ENCODE results near the gene ERN2.

ERN2 gene

DNA sequence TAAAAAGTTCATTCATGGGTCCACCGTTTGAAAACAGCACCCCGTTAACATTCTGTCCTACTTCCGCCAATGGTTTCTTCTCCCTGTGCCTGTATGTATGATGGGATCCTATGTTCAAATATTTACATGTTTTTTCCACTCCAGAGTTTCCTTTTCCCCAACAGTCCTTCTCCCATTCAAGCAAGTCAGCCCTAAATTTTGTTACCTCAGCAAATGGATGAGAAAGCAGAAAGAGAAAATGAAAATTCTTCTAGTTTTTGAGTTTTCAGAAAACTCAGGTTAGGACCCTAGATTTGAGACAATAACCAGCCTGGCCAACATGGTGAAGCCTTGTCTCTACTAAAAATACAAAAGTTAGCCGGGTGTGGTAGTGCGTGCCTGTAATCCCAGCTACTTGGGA lies 3.5 kb upstream of the ERN2 start:
- DNase-seq = no peak

DNA sequence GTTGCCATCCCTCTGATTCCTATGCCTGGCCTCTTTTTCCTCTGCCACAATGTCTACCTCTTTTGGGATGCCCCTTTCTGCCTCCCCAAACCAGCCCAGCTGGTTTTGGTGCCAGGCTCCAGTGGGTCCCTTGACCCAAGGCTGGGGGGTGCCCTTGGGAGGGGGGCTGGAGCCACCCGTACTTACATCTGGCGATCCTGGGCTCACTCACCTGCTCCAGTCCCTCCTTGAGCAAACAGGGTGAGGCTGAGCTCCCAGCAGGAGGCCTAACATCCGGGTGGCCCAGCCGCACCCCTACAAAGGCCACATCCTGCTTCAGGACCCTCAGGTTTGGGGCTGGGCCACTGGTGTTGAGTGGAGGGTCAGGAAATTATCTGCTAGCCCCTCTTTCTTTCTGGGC lies 1.2 kb downstream of the ERN2 start:
- no peak for DNase-seq

GRCh38 chr16:23710504-23710903 lies 2.5 kb downstream of the ERN2 start:
- no peak for DNase-seq

- DNase-seq = no peak
These were observed 3.0 kb downstream of the ERN2 start for GRCh38 chr16:23710008-23710407.

DNA sequence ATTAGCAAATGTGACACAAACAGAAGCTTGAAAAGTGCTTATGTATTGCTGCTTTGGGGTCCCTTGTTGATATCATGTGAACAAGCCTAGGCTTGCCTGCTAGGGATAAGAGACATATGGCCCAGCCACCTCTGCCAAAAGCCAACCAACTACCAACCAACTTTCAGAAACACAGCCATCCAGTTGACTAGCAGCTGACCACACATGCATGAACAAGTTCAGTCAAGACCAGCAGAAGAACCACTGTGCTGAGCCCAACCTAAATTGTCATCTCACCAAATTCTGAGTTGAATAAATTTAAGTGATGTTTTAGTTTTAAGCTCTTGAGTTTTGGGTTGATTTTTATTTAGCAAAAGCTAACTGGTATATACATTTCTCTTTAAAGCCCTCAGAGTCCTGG lies 3.5 kb downstream of the ERN2 start:
- DNase-seq = no peak

DNA sequence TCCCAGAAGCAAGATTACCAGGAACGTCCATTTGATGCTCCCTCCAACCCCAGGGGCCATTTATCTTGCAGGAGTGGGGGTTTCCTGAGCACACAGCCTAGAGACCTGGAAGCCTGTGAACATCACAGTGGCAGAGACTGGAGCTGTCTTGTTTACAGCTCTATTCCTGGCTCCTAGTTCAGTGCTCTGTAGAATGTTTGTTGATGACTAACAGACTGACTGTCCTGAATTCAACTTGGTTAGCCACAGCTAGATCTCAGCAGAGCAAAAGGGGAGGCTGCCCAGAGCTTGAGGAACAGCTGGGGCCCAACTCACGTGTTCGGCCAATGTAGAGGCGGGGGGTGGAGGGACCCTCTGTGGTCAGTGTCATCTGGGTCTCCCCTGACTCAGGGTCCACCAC lies 6.6 kb downstream of the ERN2 start:
- DNase-seq = no peak

DNA sequence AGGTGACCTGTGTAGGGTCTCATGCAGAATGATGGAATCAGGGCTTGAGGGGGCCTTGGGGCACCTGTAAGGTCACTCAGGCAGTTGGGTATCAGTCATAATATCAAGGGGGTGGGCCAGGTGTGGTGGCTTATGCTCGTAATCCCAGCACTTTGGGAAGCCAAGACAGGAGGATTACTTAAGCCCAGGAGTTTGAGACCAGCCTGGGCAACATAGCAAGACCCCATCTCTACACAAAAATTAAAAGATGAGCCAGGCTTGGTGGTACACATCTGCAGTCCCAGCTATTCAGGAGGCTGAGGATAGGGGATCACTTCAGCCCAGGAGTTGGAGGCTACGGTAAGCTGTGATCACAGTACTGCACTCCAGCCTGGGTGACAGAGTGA lies 7.5 kb downstream of the ERN2 start:
- no peak for DNase-seq

DNA sequence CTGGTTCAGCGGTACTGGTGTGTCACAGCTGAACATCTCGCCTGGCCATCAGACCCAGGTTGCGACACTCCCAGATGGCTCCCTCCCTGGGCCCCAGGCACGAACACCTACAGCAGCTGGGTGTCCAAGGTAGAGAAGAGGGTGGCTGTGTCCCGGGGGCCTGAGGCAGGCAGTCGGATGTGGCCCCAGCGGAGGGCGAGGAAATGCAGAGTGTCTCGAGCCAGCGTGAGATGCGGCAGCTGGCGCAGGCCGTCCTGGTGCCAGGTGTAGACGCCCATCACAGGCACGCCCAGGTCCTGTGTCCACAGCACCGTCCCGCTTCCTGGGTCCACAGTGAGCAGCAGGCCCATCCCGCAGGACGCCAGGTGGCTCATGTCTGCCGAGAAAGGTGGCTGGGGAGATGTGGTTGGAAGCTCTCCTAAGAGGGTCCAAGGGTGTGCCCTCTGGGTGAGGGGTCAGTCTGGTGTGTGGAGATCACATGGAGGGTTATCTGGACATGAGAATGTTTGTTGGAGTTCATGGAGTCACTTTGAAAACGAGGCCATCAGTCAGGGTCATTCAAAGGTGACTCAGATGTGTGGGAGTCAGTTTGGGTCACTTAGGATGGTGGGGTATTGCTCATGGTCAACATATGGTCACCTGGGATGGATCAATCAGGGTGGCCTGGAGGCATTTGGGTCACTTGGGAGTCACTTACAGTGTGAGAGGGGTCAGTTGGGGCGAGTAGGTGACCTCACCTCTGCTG lies 8.1 kb downstream of the ERN2 start:
- no peak for DNase-seq

- DNase-seq = no peak
These were observed 10.1 kb downstream of the ERN2 start for GRCh38 chr16:23702951-23703350.

DNA sequence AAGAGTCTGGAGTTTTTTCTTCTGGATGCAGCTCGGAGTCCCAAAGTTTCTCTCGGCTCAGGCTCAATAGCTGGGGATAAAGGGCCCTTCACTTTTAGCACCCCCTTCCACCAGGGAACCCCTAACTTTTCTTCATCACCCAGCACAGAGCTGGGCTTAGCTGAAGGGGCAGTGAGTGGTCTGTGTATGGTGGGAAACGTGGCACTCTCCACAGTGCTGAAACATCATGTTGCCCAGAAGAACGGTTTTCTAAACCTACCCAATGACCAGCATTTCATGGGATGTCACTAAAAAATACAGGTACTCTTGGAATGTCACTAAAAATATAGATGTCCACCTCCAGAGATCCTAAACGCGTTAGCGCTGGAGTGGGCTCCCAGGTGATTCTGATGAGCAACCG lies 12.0 kb downstream of the ERN2 start:
- DNase-seq = no peak

DNA sequence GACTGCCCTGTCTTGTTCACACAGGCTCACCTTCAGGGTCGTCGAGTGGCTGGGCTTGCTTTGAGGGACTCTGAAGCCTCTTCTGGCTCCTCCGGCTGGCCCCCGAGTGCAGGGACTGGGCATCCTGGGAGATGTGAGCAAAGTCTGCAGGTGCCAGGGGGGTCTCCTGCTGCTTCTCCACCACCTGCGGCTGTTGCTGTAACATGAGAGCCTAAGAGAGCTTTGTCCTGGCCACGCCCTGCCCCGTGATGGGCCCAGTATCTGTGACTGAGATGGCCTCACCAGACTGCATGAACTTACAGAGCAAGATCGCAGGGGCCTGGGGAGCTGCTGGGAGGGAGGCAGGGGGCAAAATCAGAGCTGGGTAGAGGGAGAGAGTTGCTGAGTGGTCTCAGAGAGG lies 12.5 kb downstream of the ERN2 start:
- peak; percentile 5 for DNase-seq

GRCh38 chr16:23700093-23700492 lies 12.9 kb downstream of the ERN2 start:
- DNase-seq = no peak

DNA sequence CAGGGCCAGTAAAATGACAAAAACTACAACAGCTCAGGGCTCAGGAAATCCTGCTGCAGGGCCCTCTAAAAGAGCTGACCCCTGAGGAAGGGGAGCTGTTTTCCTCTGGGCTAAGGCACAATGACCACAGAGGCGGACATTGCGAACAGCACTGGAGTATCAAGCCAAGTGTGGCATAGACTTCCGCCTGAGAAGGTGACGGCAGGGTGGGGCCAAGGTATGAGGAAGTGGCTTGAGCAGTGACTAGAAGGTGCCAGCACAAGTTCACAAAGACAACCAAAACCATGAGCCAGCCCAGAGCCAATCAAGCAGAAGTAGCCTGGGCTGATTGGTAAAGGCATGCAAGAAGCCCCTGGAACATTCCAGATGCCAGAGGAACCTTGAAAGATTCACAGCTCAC lies 13.9 kb downstream of the ERN2 start:
- no peak for DNase-seq

DNA sequence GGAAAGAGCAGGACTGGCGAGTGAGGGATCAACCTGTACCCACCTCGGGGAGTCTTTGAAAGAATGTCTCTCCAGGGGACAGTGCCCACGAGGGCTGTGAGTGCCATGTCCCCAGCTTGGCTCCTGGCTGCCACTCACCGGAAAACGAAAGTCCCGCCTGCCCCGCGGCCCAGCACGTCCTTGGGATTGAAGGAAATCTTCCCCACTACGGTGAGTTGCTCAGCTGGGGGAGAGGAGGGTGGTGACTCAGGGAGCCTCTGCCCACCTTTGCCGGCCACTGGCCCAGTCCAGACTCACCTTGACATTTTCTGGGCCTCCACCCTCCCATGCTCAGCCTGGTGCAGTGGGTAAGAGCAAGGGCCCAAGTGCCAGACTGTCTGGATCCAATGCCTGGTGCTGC lies 17.3 kb downstream of the ERN2 start:
- DNase-seq = no peak

- DNase-seq = no peak
These were observed 18.2 kb downstream of the ERN2 start for GRCh38 chr16:23694644-23695373.

- no peak for DNase-seq
These were observed 18.8 kb downstream of the ERN2 start for GRCh38 chr16:23694265-23694643.

- no peak for DNase-seq
These were observed 20.7 kb downstream of the ERN2 start for GRCh38 chr16:23692190-23692837.

- no peak for DNase-seq
These were observed 21.4 kb downstream of the ERN2 start for GRCh38 chr16:23691483-23692189.

DNA sequence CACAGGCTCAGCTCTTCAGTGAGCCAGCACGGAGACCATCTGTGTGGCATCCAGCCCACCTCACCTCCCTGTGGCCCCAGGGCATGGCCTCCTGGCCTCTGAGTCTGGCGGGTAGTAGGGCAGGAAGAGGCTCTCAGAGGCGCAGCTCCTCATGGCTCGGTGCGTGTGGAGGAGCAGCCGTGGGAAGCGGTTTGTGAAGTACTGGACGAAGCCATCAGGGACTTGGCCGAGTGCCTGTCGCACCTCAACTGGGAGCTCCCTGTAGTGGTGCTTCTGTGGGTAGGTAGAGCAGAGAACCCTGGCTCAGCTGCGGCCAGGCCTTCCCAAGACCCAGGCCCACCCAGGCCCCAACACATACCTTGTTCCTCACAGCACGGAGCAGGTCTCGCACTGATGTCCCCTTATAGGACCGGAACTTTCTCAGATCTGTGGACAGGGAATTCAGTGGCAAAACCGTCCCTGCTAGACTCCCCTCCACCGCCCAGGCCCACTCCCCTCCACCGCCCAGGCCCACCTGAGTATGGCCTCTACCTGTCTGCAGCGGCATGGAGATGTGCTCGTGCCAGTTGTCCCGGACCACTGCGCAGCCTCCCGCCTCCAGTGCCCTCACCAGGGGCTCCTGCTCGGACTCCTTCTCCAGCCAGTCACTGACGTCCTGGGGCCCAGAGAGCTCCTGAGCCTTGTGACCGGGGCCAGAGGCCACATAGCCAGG lies 22.1 kb downstream of the ERN2 start:
- no peak for DNase-seq

GRCh38 chr16:23689442-23690187 lies 23.4 kb downstream of the ERN2 start:
- no peak for DNase-seq

DNA sequence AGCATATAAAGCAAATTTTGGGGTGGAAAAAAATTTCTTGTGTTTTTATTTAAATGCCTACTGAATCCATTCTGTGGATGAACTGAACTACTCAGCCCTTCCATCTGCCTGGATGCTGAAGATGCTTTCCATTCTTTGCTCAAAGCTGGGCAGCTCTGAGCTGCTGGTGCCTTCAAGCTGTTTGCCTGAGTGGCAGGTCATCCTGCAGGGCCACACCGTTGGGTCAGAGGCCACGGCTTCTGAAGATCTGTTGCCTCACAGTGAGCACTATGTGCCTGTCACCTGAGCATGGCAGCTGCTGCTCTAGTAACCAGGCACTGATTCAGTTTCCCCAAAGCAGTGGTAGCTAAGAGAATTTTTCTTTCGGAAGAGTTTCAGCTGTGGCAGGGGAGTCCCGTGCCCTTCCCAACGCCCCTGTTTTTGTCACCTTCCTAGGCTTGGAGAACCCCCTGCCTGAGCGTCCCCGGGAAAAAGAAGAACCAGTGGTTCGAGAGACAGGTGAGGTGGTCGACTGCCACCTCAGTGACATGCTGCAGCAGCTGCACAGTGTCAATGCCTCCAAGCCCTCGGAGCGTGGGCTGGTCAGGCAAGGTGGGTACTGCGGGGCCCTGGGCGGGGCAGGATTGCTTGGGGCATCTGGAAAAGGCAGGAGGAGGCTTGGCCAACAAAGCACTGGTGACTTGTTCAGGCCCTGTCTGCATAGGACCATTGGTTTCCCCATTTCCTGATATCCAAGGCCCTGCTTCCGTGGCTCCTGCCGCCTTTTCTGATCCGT lies 25.8 kb downstream of the ERN2 start:
- DNase-seq = no peak
